Globus pallidus (tissue), 1 donor: ENCODE data around the gene WWOX.
"Not testable (repeated sequence)": the region's sequence is repeated elsewhere in the genome, so short reads cannot be mapped to it uniquely, and the experiment has no call there.

Experiments
- DNase-seq: peaks from one replicate; pipeline ENCODE4 v3.0.0-alpha.2; 2015; ENCODE audit warnings: low spot score

WWOX gene

GRCh38 chr16:78691746-78692145, 592.3 kb downstream of the WWOX start:
- not testable (repeated sequence) for DNase-seq

- DNase-seq, result no peak
Measured at GRCh38 chr16:78693496-78693895, 594.0 kb downstream of the WWOX start.

- no peak for DNase-seq
Measured at GRCh38 chr16:78694414-78694813, 595.0 kb downstream of the WWOX start.

GRCh38 chr16:78695391-78695790, 595.9 kb downstream of the WWOX start:
- DNase-seq, result no peak

GRCh38 chr16:78696797-78697196, 597.3 kb downstream of the WWOX start:
- DNase-seq, result no peak

GRCh38 chr16:78697426-78697825, 598.0 kb downstream of the WWOX start:
- DNase-seq, result no peak

GRCh38 chr16:78703936-78704335, 604.5 kb downstream of the WWOX start:
- no peak for DNase-seq

GRCh38 chr16:78704416-78704815, 605.0 kb downstream of the WWOX start:
- DNase-seq, result no peak

GRCh38 chr16:78705694-78706093, 606.2 kb downstream of the WWOX start:
- no peak for DNase-seq

GRCh38 chr16:78706637-78707036, 607.2 kb downstream of the WWOX start:
- no peak for DNase-seq

- DNase-seq, result no peak
Measured at GRCh38 chr16:78709137-78709884, 609.9 kb downstream of the WWOX start.

GRCh38 chr16:78715106-78715505, 615.7 kb downstream of the WWOX start:
- DNase-seq, result no peak

GRCh38 chr16:78715673-78716072, 616.2 kb downstream of the WWOX start:
- no peak for DNase-seq

GRCh38 chr16:78718141-78718540, 618.7 kb downstream of the WWOX start:
- DNase-seq, result no peak

- no peak for DNase-seq
Measured at GRCh38 chr16:78720416-78720815, 621.0 kb downstream of the WWOX start.

GRCh38 chr16:78727536-78727935, 628.1 kb downstream of the WWOX start:
- DNase-seq, result no peak

GRCh38 chr16:78729687-78730086, 630.2 kb downstream of the WWOX start:
- DNase-seq, result no peak

GRCh38 chr16:78731785-78732184, 632.3 kb downstream of the WWOX start:
- no peak for DNase-seq

GRCh38 chr16:78732696-78733095, 633.2 kb downstream of the WWOX start:
- no peak for DNase-seq

GRCh38 chr16:78735337-78735736, 635.9 kb downstream of the WWOX start:
- DNase-seq, result no peak

GRCh38 chr16:78737630-78738029, 638.2 kb downstream of the WWOX start:
- DNase-seq, result no peak

GRCh38 chr16:78738557-78738956, 639.1 kb downstream of the WWOX start:
- DNase-seq, result no peak

- no peak for DNase-seq
Measured at GRCh38 chr16:78740269-78740668, 640.8 kb downstream of the WWOX start.
